BE2C (cell line): ENCODE results near the gene TTYH3.
"Not testable (repeated sequence)": the region's sequence is repeated elsewhere in the genome, so short reads cannot be mapped to it uniquely, and the experiment has no call there.

Experiments used
- DNase-seq: peaks from one replicate; pipeline ENCODE4 v3.0.0-alpha.2; 2020
- H3K27me3 ChIP-seq: fragments of 250-450 bp; sonication (Bioruptor Pico); 2 replicates; pipeline ENCODE4 v1.5.1; 2020; ENCODE audit warnings: mild to moderate bottlenecking
- H3K36me3 ChIP-seq: fragments of 250-450 bp; sonication (Bioruptor Pico); 2 replicates; pipeline ENCODE4 v1.5.1; 2020; ENCODE audit warnings: mild to moderate bottlenecking
- H3K4me1 ChIP-seq: fragments of 250-450 bp; sonication (Bioruptor Pico); 2 replicates; pipeline ENCODE4 v1.5.1; 2020
- H3K4me3 ChIP-seq: 2 replicates; pipeline ENCODE4 v1.5.1; 2011; ENCODE audit warnings: low read depth, low read length
- H3K9me3 ChIP-seq: fragments of 250-450 bp; sonication (Bioruptor Pico); 2 replicates; pipeline ENCODE4 v1.5.1; 2020
- CTCF ChIP-seq: IDR thresholded peaks from 2 replicates; pipeline ENCODE4 v1.5.1; 2012; ENCODE audit warnings: mild to moderate bottlenecking, low read depth, low read length

The TTYH3 gene

GRCh38 chr7:2687881-2688318 lies 56.1 kb downstream of the TTYH3 start, which contains the start of gene AMZ1:
Gene AMZ1 (plus strand): TSS chr7:2688202. CDS start chr7:2700452, 12,250 bp downstream.
- Histone ChIP-seq H3K36me3 (no peaks in the 10 kb centered on the region), H3K9me3 (no peaks in the 10 kb centered on the region), H3K27me3 (peaks cover 30% of the 10 kb centered on the region), H3K4me3 (no peak within 1 kb of the TSS), H3K4me1 (no peaks in the 10 kb centered on the region)
- no peak for TF ChIP-seq CTCF
- DNase-seq = no peak

GRCh38 chr7:2688409-2689342 lies 56.9 kb downstream of the TTYH3 start:
- no peak for TF ChIP-seq CTCF
- Histone ChIP-seq H3K4me1 (no peaks in the 10 kb centered on the region), H3K9me3 (no peaks in the 10 kb centered on the region), H3K4me3 (no peak overlapping the region), H3K36me3 (no peaks in the 10 kb centered on the region), H3K27me3 (peaks cover 30% of the 10 kb centered on the region)
- no peak for DNase-seq

- no peak overlapping the region for H3K4me3 ChIP-seq
- H3K36me3 ChIP-seq = no peaks in the 10 kb centered on the region
- TF ChIP-seq CTCF = no peak
- H3K27me3 ChIP-seq = peaks cover 30% of the 10 kb centered on the region
- no peak for DNase-seq
- H3K9me3 ChIP-seq = no peaks in the 10 kb centered on the region
- H3K4me1 ChIP-seq = no peaks in the 10 kb centered on the region
These were observed 57.6 kb downstream of the TTYH3 start for GRCh38 chr7:2689343-2689847.

- DNase-seq = no peak
- Histone ChIP-seq H3K36me3 (no peaks in the 10 kb centered on the region), H3K27me3 (peaks cover 30% of the 10 kb centered on the region), H3K4me3 (no peak overlapping the region), H3K9me3 (no peaks in the 10 kb centered on the region), H3K4me1 (no peaks in the 10 kb centered on the region)
- no peak for TF ChIP-seq CTCF
These were observed 58.3 kb downstream of the TTYH3 start for GRCh38 chr7:2689951-2690705.

GRCh38 chr7:2691011-2691707 lies 59.4 kb downstream of the TTYH3 start:
- no peak for DNase-seq
- H3K4me3 ChIP-seq = no peak overlapping the region

GRCh38 chr7:2691932-2692439 lies 60.2 kb downstream of the TTYH3 start:
- peaks cover 30% of the 10 kb centered on the region for H3K27me3 ChIP-seq
- not testable (repeated sequence) for H3K4me3 ChIP-seq, H3K36me3 ChIP-seq, H3K4me1 ChIP-seq, H3K9me3 ChIP-seq, DNase-seq

More at GRCh38 chr7:2691011-2691707, 59.4 kb downstream of the TTYH3 start:
- Histone ChIP-seq H3K27me3 (peaks cover 30% of the 10 kb centered on the region), H3K4me1 (no peaks in the 10 kb centered on the region), H3K36me3 (no peaks in the 10 kb centered on the region), H3K9me3 (no peaks in the 10 kb centered on the region)
- TF ChIP-seq CTCF = no peak
